ENCODE measurements around the gene CYP2W1.

DNA sequence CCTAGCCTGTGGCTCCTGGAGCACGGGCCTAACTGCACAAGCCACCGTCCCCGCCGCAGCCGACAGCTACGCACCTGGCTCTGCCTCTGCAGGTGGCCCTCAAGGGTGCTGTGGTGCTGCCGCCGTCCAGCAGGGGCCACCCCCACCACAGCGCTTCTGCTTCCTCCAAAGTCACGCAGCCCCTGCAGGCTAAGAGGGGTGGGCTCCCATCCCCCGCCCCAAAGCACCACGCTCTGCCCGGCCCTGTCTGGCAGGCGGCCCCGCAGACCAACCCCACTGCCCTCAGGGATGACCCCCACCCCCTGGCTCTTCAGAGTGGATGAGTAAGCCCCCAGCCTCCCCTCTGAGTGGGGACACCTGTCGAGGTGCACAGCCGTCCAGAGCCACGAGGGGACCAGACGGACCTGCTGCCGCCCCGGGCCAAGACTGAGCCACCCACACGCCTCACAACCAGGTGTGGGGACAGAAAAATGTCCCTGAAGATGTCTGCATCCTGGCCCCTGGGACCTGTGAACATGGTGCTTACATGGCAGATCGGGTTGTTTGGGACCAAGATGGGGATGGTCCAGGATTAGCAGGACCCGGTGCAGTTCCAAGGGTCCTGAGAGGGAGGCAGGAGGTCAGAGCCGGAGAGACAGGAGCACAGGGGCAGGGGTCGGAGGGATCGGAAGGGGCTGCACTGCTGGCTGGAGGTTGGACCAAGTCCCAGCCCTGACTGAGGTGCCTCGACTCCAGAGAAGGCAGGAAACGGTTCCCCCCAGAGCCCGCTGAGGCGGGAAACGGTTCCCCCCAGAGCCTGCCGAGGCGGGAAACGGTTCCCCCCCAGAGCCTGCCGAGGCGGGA is 19.5 kb upstream of the CYP2W1 start:
- TF ChIP-seq, protein P1, sequence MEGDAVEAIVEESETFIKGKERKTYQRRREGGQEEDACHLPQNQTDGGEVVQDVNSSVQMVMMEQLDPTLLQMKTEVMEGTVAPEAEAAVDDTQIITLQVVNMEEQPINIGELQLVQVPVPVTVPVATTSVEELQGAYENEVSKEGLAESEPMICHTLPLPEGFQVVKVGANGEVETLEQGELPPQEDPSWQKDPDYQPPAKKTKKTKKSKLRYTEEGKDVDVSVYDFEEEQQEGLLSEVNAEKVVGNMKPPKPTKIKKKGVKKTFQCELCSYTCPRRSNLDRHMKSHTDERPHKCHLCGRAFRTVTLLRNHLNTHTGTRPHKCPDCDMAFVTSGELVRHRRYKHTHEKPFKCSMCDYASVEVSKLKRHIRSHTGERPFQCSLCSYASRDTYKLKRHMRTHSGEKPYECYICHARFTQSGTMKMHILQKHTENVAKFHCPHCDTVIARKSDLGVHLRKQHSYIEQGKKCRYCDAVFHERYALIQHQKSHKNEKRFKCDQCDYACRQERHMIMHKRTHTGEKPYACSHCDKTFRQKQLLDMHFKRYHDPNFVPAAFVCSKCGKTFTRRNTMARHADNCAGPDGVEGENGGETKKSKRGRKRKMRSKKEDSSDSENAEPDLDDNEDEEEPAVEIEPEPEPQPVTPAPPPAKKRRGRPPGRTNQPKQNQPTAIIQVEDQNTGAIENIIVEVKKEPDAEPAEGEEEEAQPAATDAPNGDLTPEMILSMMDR (optimal IDR thresholded peaks at IDR 0.05 in 1 of 3, IDR thresholded peaks at IDR 0.05 in 1 of 3, conservative IDR thresholded peaks at IDR 0.05 in 1 of 3; ENCODE audit: extremely low read depth in 1 of 3, insufficient read depth in 2 of 3, low read length in 3 of 3): peak in 1 of 3 experiments; percentile 35
- TF ChIP-seq EZH2 (IDR thresholded peaks at IDR 0.05; ENCODE audit: low read length): no peak
